GM18858 (cell line): ENCODE measurements around the gene PLEKHH1.
"Not testable (repeated sequence)": the region's sequence is repeated elsewhere in the genome, so short reads cannot be mapped to it uniquely, and the experiment has no call there.

Experiments
- ATAC-seq: cut with Tn5 transposase; IDR thresholded peaks from one replicate; pipeline ENCODE4 v1.9.1; 2021; ENCODE audit not compliant: unreplicated experiment

The PLEKHH1 gene

DNA sequence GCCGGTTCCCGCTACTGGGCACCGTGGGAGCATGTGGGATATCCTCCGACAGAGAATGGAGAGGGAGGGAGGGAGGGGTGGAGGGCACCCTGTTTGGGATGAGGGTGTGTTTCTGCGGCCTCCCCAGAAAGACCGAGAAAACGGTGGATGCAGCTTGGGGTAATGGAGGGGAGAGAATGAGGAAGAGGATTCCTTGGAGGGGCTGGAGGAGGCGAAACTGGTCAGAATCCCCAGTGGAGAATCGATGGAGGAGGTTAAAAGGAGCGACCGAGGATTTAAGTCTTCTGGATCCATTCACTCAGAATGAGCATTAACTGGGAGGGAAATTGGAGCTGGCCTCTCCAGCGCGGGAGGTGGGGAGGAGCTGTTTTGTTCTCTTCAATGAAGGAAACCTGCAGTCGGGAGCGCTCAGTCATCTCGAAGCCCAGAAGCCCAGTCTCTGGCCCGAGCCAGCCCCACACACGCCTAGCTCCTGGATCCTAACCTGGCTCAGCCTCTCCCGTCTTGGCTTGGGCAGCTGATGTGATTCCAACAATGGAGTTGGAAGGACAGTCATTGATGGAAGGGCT is 87.2 kb downstream of the PLEKHH1 start:
- no peak for ATAC-seq

DNA sequence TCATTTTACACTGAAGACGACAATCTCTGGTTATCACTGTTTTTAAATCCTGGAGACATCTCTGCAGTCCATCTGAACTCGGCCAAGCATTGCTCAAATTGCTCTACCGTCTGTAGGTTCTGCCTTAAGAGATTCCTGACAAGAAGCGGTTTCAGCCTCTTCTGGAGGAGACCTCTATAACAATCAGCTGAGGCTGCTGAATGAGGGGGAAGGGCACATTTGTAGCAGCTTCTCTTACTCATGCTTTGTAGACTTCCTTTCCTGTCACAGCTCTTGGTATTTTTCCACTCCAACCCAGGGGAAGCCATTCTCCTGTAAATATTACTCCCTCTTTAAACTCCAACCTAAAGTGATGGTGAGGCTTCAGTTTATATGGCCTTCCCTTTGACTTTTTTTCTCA is 89.6 kb downstream of the PLEKHH1 start:
- ATAC-seq = no peak

DNA sequence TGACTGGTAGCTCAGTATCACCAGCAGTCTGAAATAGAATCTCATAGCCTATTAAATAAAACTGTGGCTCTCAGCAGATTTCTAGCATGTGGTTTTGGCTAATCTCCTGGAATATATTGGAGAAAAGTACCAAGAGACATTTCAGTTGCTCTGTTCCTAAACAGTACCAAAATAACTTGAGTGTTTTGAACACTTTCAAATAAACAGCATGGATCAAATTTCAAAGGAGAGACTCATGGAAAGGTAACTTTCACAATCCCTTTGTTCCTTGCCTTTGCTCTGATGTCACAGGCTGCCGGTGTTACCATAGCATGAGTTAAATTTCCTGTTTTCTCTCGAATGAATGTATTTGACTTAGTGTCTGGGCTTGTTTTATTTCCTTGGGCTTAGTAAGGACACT is 90.0 kb downstream of the PLEKHH1 start:
- no peak for ATAC-seq

DNA sequence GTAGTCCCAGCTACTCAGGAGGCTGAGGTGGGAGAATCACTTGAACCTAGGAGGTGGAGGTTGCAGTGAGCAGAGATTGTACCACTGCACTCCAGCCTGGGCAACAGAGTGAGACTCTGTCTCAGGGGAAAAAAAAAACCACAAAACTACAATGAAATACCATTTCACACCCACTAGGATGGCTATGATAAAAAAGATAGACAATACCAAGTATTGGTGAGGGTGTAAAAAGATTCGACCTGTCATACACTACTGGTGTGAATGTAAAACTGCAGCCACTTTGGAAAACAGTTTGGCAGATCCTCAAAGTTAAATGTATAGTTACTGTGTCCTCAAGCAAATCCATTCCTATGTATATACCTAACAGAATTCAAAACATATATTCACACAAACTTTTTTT is 93.0 kb downstream of the PLEKHH1 start:
- ATAC-seq = not testable (repeated sequence)

DNA sequence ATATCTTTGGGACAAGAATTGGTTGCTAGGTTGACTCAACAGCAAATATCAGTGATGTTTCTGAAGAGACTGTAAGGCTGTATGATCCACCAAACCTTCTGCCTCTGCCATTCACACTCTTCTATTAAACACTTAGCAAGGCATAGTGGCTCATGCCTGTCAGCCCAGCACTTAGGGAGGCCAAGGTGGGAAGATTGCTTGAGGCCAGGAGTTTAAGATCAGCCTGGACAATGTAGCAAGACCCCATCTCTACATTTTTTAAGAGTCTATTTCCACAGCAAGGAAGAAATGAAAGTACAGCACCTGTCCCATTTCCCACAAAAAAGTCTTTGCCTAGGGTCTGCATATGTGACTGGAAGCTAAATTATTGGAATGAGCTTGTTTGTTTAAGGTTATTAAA is 94.4 kb downstream of the PLEKHH1 start:
- ATAC-seq = no peak

DNA sequence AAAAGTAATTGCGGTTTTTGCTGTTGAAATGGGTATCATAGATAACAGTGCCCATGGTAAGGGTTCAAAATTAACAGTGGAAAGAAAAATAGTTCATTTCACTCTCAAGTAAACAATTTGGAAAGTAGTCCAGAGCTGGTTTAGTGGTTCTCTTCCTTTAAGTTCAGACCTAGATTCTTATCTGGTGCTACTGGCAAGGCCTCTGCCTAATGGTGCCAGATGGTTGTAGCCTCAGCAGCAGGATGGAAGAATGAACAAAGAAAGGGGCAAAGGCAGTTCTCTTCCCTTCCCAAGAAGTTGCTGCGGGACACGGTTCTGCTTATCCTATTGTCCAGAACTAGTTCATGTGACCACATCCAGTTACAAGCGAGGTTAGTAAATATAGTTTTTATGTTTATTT is 97.1 kb downstream of the PLEKHH1 start:
- no peak for ATAC-seq

DNA sequence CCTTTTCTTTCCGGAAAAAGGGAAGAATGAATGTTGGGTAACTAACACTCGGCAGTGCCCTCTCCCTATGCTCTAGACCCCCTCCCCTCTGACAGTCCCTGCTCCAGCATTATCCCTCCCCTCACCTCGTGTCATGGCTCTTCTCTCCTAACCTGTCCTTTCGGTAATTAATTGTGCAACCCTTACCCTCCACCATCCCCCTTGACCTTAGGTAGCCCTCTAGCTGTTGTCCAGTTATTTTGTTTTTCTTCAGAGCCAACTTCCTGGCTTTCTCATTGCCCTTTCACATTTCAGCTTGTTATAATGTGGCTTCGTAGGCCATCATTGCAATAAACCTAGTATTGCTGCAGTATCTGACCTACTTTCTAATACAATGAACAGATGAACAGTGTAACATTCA is 97.8 kb downstream of the PLEKHH1 start:
- no peak for ATAC-seq

DNA sequence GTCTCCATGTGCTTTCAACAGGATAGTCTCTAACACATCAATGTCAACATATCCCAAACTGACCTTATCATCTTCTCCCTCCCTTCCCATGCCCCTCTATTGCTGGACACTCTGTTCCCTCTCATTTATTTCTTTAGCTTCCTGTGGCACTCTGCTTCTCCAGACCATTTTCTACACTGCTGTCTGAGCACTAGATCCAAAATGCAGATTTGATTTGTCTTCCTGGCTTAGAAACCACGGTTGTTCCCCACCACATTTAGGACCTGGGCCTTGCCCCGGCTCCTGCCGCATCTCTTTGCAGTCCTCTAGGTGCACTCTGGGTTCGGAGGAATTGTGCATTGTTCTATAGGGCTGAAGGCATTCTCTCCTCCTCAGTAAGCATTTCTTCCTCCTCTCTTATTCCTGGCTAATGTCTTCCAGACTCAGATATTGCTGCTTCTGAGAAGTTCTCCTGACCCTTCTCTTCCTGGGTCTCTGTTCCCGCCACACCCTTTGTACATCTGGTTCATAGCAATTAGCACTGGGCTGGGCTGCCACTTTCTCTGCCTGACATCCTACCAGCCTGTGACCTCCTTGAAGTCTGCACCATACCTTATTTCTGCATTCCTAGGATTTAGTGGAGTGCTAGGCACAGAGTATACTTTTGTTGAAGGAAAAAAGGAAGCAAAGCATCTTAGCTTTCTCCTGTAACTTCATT is 100.5 kb downstream of the PLEKHH1 start:
- ATAC-seq = no peak

DNA sequence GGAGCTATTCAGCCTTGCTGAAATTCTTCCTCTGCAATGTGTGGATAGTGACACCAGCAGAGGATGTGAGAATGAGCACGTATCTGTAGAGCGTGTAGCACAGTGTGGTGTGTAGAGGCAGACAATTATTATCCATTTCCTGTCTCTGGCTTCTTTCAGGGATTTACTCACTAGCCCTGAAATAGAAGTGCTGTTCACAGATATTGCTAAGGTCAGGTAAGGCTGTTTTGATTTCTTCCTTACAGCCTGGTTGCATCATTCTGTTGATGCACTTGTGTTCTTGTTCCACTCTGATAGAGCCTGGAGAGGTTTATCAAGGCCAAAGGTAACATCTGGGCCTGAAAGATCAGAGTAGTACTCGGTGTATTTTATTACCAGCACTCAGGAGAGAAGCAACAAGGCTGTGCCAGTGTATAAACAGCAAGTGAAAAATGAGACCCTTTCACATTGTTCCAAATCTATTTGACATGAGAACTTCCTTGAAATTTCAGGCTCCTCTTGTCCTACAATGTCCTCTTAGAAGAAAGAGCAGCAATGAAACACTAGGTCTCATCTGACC is 103.3 kb downstream of the PLEKHH1 start:
- ATAC-seq = peak; percentile 46

DNA sequence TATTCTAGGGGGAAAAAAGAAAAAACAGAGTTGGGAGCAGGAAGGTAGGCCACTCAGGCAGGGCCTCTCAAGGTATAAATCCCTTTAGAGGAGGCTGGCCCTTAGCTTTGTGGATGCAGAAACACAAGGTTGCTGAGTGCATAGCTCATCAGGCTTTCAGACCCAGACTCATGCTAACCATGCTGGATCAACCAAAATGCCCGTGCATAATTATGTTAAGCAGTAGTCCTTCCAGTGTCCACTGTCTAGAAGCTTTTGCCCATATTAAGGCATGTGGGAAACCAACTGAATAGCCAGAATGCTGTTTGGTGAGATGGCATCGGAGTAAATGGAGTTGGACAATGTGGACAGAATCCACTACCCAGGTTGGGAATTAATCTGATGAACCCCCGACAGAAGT is 105.6 kb downstream of the PLEKHH1 start:
- ATAC-seq = no peak
